ENCODE results near the gene BICC1. TPM values are rescaled to one million over a fixed set of nuclear protein-coding genes. Genes with fewer than 3 reads are reported as not detected.

The BICC1 gene
- total and polyA plus RNA-seq, 2 of the 8 experiments (the other 6 are each of a cell fraction or from before 2014, with no cell fraction given) = 0.20 to 0.73 TPM

- Histone ChIP-seq H4K5ac (ENCODE audit: insufficient read length, low read depth, low read length) (no peak overlapping the region), H4K8ac (ENCODE audit: extremely low read depth, insufficient read depth, low read length) (no peak overlapping the region), H3K4me3 (ENCODE audit: extremely low read depth in 1 of 4, insufficient read depth in 2 of 4, low read depth in 3 of 4, low read length in 4 of 4) (no peak overlapping the region), H4K20me1 (replicated peaks in 1 of 2; ENCODE audit: control insufficient read depth in 1 of 2, insufficient read depth in 2 of 2, low read length in 2 of 2) (no peaks in the 10 kb centered on the region), H4K91ac (replicated peaks; ENCODE audit: insufficient read length, low read length) (no peak overlapping the region), H3K23ac (ENCODE audit: insufficient read length) (no peak overlapping the region), H3K56ac (replicated peaks; ENCODE audit: insufficient read length, low read depth, low read length) (no peak overlapping the region), H3K14ac (ENCODE audit: insufficient read length) (no peak overlapping the region), H3K18ac (ENCODE audit: extremely low read depth, low read length) (no peak overlapping the region), H3K79me1 (ENCODE audit: low read depth, low read length) (no peaks in the 10 kb centered on the region), H2AFZ (ENCODE audit: low read length) (no peak overlapping the region), H3K9me3 (ENCODE audit: insufficient read depth in 2 of 2, low read depth in 1 of 2, low read length in 1 of 2) (no peaks in the 10 kb centered on the region), H3K27me3 (replicated peaks in 1 of 4; ENCODE audit: control insufficient read depth in 3 of 4, extremely low read depth in 1 of 4, insufficient read depth in 3 of 4, low read length in 3 of 4) (no peaks in the 10 kb centered on the region), H2BK15ac (ENCODE audit: low read length) (no peak overlapping the region), H3K79me2 (ENCODE audit: control insufficient read depth in 1 of 2, insufficient read depth in 2 of 2, low read length in 2 of 2) (no peaks in the 10 kb centered on the region), H2BK5ac (ENCODE audit: low read depth, low read length) (no peak overlapping the region), H3K9ac (replicated peaks in 1 of 4; ENCODE audit: extremely low read depth in 1 of 4, low read depth in 3 of 4, low read length in 3 of 4) (no peak overlapping the region), H3K23me2 (ENCODE audit: low read depth, low read length) (no peaks in the 10 kb centered on the region), H2AK5ac (ENCODE audit: low read depth, low read length) (no peak overlapping the region), H2BK120ac (replicated peaks; ENCODE audit: low read depth, low read length) (no peak overlapping the region), H3K36me3 (ENCODE audit: control insufficient read depth in 2 of 4, insufficient read depth in 4 of 4, low read length in 3 of 4) (no peaks in the 10 kb centered on the region), H3K4ac (replicated peaks; ENCODE audit: insufficient read length, low read depth, low read length) (no peak overlapping the region), H2BK20ac (ENCODE audit: low read length) (no peak overlapping the region), H3K4me2 (ENCODE audit: insufficient read depth in 1 of 2, low read depth in 2 of 2, low read length in 2 of 2) (no peak overlapping the region), H3K27ac (ENCODE audit: low read depth, low read length) (no peak overlapping the region), H3K4me1 (replicated peaks in 1 of 4; ENCODE audit: control insufficient read depth in 3 of 4, insufficient read depth in 4 of 4, low read length in 3 of 4) (no peaks in the 10 kb centered on the region), H2BK12ac (ENCODE audit: low read depth, low read length) (no peak overlapping the region)
- DNase-seq (ENCODE audit: low read depth in 1 of 2, low spot score in 2 of 2) (no peak), FAIRE-seq (no peak)
- no peak for TF ChIP-seq CBX5 (IDR thresholded peaks at IDR 0.05; ENCODE audit: low read depth, low read length)
- no peak for TF ChIP-seq USF2 (IDR thresholded peaks at IDR 0.05; ENCODE audit: low read length)
- TF ChIP-seq JUND (IDR thresholded peaks at IDR 0.05; ENCODE audit: low read length) = no peak
- TF ChIP-seq TEAD4 (IDR thresholded peaks at IDR 0.05; ENCODE audit: low read depth, low read length) = no peak
- WGBS, 2 experiments (ENCODE audit: extremely low coverage in 1 of 2, insufficient coverage in 1 of 2, insufficient read length in 1 of 2, insufficient replicate concordance in 2 of 2, low coverage in 1 of 2, low lambda C conversion rate in 2 of 2, missing lambda C conversion rate in 1 of 2) = 100% methylated on average over 1 of the region's 1 CpG; no CpG with 5 or more reads in 1 of the 2 experiments
- POLR2A ChIA-PET (ENCODE audit: partially characterized antibody) = no interaction called here
- CTCF ChIA-PET (ENCODE audit: partially characterized antibody) = interaction anchor here (1.0 to 1.1 kb wide), 2 partner anchors 9 to 12 kb away, joined by 3 to 4 read pairs; no protein-coding TSS in a partner anchor
Measured at GRCh38 chr10:58771863-58772262, 259.2 kb downstream of the BICC1 start.
